HG03095 (cell line): ENCODE measurements around the gene RCAN2.

ENCODE experiments used
- ATAC-seq: cut with Tn5 transposase; IDR thresholded peaks from one replicate; pipeline ENCODE4 v1.9.1; 2021; ENCODE audit warnings: moderate library complexity; ENCODE audit not compliant: unreplicated experiment

The RCAN2 gene

DNA sequence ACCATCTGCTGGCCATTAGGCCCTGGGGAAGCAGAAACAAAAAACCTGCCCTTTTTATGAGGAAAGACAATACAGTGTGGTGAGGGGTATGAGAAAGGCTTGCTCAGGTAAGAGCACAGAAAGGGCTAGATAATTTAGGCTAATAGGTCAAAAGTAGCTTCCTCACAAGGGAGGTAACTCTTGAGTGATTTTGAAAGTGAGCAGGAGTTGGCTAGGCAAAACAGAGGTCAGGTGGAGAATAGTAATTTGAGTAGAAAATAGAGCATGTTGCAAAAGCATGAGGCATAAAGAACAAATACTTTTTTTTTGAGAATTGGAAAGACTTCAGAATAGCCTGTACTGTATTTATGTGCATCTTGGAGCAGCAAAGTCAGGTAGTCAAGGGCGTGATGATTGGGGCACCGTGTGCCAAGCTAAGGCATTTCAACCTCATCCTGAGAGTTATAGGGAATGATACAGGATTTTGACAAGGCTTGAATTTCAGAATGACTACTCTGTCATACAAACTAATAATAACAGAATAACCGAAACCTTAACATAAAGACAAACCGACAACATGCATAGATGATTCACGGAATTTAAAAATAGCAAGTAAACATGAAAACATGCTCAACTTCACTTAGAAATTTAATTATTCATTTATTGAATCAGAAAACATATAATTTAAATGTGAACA lies 197.5 kb downstream of the RCAN2 start:
- ATAC-seq = peak; percentile 89

DNA sequence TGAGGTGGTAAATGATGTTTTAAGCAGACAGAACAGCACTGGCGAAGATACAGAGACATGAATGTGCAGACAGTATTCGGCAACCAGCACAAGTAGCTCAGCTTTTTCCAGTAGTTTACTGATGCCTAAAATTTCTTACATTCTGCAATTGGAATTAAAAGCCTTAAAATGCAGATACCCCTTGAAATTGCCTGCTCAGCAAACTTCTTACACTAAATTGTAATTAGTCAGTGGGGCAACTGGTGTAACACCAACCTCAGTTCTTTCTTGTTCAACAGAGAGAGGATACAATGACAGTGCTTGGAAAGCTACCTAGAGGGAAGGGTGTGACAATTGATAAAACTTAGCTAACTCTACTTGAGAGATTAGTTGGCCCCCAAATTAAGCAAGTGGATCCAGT lies 199.4 kb downstream of the RCAN2 start:
- no peak for ATAC-seq

DNA sequence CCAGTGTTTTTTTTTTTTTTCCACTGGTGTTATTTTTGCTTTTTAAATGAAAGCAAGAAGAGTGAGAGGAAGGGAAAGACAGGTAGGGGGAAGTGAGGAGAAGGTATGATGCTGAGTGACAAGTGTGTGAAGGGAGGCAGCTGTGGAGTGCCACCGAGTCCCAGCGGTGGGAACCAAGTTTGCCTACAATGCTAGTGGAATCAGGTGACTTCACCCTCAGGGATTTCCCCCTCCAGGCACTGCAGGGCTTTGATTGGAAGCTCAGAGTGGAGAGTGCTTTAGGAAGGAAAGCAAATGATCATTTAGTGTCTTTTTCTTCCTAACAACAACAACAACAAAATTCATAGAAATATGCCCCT lies 200.0 kb downstream of the RCAN2 start:
- no peak for ATAC-seq

DNA sequence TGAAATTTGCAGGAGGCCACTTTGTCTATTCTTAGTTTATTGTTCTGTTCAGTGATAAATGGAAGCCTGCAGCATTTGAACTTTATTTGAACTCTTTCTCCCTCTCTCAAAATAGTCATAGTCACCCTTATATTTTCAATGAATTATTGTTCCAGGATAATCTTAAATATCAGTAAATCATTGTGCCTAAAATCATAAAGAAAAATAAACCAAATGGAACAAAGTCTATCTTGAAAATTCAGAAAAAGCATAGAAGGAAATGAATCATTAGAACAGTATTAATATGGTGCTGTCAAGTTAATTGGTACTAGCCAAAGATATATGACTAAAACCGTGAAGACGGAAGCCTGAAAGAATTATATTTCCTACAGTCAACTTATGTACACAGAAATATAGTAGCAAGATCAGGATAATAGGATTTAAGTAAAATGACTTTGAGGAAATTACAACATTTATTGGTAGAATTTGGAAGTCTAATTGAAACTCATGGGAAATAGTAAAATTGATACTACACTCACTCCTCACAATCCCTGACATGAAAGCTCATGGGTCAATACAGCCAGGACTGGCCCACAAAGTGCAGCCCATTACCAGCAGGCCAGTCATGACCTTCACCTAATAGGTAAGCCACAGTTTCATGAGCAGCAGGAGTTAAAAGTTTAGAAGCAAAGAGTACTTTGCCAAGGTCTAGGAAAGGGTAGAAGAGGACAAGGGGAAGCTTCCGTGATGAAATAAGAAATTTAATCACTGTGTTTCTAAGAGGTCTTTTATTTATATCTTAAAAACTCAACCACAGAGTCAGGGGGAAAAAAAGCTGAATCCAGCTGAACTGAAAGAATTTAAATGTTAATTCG lies 200.6 kb downstream of the RCAN2 start:
- no peak for ATAC-seq

DNA sequence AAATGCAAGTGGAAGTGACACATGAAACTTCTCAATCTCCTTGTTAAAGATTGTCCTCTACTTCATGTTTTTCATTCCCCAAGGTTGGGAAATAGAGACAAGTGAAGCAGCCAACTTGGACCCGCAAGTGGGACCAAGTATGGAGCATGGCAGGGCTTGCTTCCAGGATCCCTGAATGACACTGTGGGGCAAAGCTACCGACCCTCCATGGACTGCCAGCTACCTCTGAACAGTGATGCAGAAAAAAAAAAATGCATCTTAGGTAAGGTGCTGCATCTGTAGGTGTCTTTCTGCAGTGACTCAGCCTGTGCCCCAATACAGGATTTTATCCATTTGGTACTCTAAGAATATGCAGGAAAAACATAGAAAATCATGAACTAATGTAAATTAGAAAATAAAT lies 201.4 kb downstream of the RCAN2 start:
- no peak for ATAC-seq

DNA sequence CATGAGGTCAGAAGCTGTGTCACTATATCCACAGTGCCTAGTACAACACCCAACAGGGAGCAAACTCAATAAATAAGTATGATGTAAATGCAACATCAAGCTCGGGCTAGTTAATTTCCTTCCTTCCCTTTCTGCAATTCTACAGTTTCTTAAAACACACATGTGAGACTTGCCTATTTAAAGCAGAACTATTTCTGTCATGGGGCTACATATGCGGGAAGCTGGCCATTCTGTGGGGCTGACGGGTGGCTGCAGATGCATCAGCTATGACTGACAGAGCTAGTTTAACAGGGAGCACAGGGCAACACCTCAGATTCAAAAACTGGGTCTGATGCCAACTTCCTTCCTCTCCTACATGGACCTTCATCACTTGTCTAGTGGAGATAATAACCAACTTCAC lies 202.4 kb downstream of the RCAN2 start:
- no peak for ATAC-seq

DNA sequence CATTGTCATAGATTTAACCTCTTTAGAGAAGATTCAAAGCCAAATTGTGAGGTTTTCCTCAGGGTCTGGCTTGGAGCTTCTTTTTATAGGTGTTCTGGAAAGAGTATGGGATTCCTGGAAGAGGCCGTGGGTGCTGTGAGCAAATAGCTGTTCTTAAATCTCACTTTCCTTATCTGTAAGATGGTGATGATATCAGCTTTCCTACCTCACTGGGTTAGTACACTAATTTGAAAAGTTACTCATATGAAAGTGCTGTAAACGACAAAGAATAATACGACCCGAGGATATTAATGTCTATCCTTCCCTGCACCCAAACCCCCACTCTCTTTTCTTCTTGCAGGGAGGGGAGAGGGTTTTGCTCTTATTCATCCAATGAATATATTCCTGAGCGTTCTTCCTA lies 203.6 kb downstream of the RCAN2 start:
- no peak for ATAC-seq

DNA sequence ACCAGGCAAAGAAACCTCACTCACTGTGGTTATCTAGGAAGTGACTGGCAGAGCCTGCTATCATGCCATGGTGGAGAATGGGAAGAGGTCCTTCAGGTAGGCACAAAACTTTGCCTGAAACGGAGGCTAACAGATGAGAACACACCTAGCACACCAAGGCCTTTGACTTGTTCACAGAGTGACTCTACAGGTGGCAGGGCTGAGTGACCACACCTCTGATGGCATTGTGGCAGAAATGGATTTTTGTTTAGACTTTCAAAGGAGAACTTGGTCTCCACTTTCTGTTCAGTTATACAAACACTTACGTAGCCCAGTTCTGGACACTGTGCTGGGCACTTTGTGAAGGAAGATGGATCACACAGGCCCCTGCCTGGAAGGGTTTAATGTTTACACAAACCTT lies 204.2 kb downstream of the RCAN2 start:
- no peak for ATAC-seq

DNA sequence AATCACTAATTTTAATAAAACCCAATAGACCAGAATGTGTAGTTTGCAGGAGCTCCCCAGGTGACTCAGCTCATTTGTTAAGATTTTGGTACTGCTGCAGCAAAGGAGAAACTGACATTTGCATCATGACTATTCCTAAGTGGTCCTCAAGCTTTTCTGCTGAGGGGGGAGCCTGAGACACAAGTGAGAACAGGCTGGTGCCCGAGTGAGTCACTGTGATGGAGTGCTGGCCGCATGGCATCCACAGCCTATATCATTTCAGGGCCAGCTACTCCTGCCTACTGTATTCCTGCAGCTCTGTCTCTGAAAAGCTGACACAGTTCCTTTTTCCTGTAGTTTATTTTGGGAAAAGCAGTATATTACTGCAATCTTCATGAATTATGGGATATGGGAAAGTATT lies 206.8 kb downstream of the RCAN2 start:
- no peak for ATAC-seq

DNA sequence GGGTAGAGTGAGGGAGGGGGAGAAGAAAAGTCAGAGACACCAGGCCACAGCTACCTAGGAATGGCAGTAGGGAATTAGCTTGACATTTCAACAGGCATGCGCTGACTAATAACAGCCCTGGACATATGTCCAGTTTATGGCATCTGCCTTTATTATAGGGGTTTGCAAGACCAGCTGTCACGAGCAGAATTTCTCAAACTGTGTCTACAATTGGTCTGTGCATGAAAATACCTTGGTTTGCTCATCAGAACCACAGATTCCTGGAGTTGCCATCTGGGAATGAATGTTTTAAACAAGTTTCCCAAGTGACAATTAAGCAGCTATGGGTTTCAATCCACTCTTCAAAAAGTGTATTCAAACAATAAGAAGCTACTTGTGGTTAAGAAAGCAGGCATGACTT lies 210.1 kb downstream of the RCAN2 start:
- no peak for ATAC-seq

DNA sequence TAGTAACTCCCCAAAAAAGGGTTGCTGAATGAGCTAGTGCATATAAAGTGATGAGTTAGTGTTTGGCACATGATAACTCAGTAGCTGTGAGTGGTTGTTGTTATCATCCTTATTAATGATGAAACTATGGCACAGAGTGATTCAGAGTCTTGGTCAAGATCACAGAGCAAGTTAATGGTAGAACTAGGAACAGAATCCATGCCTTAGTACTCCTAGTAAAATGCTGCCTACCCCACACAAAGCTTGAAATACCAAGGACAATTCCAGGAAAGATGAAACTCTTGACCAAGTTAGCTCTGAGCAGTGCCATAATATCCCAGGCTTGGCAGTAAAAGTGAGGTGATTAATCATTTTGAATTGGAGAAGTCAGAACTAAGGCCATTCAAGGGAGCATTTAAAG lies 211.4 kb downstream of the RCAN2 start:
- ATAC-seq = no peak

DNA sequence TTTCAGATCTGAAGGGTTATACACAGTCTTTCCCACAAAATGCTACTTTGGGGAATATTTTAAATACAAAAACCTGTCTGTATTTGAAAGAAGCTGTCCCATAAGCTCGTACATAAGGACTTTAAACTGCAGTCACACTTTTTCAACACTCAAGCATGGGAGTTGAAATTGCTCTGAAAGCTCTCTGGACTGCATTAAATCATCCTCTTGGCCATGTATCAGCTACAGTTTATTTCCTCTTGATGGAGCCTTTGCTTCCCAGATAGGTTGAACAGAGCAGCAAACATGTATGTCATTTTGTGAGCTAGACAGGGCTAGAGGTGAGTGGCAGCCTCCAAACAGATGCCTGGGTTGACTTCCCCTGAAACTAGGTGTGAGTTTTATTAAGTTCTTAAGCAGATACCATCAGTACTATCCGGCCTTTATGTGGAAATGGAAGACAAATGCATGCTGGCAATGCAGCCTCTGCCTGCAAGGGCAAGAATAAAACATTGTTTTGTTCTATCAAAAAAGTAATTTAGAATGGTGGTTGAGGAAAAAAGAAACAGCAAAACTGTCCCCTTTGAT lies 214.6 kb downstream of the RCAN2 start:
- ATAC-seq = no peak

DNA sequence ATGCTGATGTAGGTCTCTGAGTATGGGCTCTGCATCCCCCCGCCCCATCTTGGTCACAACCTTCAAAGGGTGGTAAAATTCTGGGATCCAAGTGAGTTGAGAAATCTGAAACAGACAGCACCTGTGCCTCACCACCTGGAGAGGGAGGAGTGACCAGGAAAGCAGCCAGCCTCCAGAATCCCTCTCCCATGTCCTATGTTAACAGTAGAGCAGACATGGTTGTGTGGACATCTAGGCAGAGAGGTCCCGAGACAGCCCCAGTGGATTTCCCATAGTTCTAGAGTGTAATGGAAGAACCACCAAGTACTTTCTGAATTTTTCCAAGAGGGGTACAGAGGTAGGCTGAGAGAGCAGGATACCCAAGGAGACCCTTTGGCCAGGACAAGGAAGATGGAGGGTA lies 216.7 kb downstream of the RCAN2 start:
- ATAC-seq = no peak

DNA sequence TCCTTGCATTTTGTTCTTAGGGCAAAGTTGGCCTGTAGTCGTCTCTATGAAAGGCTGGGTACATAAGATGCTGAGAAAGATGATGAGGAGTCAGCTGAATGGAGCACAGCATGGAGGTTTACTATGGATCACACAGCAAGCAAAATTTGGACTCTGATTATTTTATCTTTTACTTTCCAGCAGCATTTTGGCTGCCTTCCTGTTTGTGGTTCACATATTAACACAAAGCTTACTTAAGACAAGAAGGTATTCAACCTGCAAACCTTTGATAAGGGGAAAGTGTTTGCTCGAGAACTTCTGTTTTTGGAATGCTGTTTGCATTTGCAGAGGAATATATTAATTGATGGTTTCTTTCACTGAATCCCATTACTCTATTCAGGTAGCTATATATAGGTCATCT lies 217.3 kb downstream of the RCAN2 start:
- ATAC-seq = no peak

DNA sequence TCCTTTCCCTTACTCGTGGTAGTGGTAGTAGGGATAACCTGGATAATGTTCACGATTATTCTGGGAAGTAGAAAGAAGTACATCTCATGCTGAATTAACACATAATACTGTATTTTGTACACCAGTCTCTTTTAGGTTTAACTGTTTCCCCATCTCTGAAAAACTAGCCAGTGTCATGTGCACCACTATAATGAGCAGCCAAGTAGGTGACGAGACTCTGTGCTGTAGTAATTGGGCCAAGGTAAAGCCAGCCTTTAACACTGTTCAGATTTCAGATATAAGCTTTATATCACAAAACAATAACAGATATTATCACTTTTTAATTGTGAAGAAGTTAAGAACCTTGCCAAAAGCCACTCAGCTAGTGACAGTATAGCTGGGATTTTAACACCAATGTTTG lies 219.5 kb downstream of the RCAN2 start:
- ATAC-seq = no peak

DNA sequence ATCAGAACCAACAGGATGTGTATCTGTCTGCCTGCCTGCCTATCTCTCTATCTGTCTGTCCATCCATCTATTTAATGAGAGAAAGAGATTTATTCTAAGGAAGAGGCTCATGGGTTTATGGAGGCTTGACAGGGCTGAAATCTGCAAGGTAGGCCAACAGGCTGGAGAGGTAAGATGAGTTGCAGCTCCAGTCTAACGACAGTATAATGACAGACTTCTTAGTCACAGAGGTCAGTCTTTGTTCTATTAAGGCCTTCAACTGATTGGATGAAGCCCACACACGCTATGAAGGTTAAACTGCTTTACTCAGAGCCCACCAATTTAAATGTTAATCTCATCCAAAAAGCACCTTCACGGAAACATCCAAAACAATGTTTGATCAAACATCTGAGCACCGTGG lies 220.1 kb downstream of the RCAN2 start:
- ATAC-seq = no peak

DNA sequence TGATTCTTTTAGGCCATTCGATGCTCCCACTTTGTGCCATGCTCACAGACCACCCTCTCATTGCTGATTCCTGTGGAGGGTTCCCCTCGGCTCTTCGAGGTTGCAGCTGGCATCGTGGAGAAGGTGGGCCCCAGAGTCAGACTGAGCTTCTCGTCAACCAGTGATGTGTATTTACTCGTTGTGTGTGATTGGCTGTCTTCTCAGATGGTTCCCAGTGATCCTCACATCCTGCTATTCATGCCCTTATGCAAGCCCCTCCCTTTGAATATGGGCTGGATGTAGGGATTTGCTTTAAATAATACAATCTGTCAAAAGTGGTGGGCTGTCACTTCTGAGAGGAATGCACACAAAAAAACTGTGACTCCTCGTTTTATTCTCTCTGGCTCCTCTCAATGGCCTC lies 220.9 kb downstream of the RCAN2 start:
- no peak for ATAC-seq

DNA sequence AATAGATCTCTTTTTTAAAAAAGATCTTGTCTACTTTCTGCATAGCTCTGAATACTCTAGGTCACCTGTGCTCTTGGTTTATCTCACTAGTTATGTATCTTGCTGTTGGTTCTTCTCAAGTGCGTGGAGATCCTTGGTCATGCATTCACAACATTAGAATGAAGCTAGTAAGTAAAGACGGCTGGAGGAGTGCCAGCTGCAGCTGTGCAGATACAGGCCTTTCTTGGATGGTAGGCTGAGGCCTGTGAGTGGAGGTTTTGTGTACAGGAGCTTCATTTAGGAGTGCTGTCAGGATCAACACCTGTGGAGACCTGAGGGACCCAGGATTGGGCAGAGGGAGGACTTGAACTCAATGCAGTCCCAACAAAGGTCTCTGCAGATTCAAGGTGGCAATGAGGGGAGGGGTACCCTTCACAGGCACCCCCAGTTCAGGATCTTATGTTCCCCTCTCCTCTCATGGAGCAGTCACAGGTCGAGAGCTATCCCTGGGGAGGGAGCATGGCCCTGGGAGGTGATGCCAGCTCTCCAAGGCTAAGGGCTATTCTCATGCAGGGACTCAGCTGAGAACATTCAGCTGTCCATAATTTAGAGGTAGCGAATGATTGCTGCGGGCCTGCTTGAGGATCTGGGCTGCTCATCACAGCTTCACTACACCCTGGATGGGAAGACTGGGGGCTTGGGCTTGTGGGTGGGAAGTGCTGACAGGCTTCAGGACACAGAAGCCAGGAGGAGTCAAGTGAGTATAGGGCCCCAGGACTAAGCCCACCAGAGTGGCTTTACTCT lies 221.6 kb downstream of the RCAN2 start:
- no peak for ATAC-seq

DNA sequence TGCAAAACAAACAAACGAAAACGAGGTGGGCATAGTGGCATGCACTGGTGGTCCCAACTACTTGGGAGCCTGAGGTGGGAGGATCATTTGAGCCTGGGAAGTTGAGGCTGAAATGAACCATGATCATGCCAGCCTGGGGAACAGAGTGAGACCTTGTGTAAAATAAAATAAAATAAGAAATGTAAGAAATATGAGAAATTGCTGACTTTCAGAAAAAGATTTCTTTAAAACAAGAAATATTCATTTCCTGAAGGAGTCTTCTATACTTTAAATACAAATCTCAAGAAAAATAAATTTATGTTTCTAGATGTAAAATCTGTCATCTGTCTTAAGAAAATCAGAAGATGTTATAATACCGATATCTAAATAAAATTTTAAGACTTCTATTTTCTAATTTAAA lies 223.7 kb downstream of the RCAN2 start:
- no peak for ATAC-seq

DNA sequence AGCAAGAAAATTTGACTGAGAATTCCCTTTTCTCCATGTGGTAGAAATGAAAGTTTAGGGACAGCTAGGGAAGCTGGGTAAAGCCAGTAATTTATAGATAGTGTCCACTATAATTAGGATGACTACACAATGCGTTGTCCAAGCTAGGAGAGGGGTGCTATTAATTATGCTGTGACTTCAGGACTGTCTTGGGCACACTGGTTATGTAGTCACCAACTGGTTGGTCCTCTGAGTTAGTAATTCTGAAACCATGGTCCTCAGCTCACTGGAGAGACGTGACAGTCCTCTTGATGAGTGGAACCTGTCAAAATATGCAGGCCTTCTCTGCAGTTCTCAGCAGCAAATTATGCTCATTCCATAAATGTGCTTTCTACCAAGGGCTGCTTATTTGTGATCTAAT lies 225.9 kb downstream of the RCAN2 start:
- no peak for ATAC-seq

DNA sequence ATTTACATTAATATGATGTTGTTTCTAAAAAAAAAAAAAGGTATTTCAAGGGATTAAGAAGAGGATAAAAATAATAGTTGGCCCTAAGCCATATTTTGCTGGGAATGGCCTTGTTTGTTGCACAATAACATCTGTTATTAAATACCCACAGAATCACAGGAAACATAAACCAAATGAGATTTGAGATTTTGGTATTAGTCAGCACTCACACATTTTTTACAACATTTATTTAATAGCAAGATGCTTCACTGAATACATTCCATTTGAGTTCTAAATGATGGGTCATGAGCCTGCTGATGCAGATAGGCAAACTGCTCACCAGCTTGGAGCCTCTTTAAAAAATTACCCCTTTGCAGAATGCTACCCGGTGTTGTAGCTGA lies 227.6 kb downstream of the RCAN2 start:
- ATAC-seq = no peak
